Adrenal gland (tissue), 12 donors: ENCODE data around the gene SLC17A4. TPM values are rescaled to one million over a fixed set of nuclear protein-coding genes. Genes with fewer than 3 reads are reported as not detected.

Source experiments
- DNase-seq, 7 donors: peaks; one replicate each; pipeline ENCODE4 v3.0.0-alpha.2; 2019 to 2020
- H3K27ac ChIP-seq, 5 donors: fragments of 200-600 bp; sonication (generic) in 4 of 5; 1 replicate in 3 of 5; 2 replicates in 2 of 5; pipeline versions ENCODE4 v1.5.1 to v1.8.0; 2016 to 2020; ENCODE audit warnings: mild to moderate bottlenecking in 1 of 5
- H3K27me3 ChIP-seq: fragments of 200-600 bp; 2 replicates; pipeline ENCODE4 v1.8.0; 2021
- H3K36me3 ChIP-seq, 2 donors: fragments of 200-600 bp; replicated peaks in 1 of 2; 1 replicate in 1 of 2; 2 replicates in 1 of 2; pipeline versions ENCODE4 v1.5.1 to v1.8.0; 2018 to 2022
- H3K4me1 ChIP-seq, 2 donors: fragments of 200-600 bp; replicated peaks in 1 of 2; 1 replicate in 1 of 2; 2 replicates in 1 of 2; pipeline versions ENCODE4 v1.5.1 to v1.8.0; 2018 to 2021
- H3K4me3 ChIP-seq, 4 donors: fragments of 200-600 bp; sonication (generic) in 3 of 4; one replicate each; pipeline ENCODE4 v1.5.1; 2016 to 2018
- H3K9me3 ChIP-seq, 3 donors: fragments of 200-600 bp; sonication (generic) in 1 of 3; replicated peaks in 1 of 3; 1 replicate in 2 of 3; 2 replicates in 1 of 3; pipeline versions ENCODE4 v1.5.1 to v1.8.0; 2016 to 2021
- CTCF ChIP-seq, 6 experiments: fragments of 450-650 bp in 4 of 6; fragments of 200-600 bp in 2 of 6; sonication (generic) in 1 of 6; IDR thresholded peaks; 1 replicate in 5 of 6; 2 replicates in 1 of 6; pipeline versions ENCODE4 v1.5.1 to v1.8.0; 2016 to 2021; ENCODE audit warnings: antibody characterized with exemption in 6 of 6, mild to moderate bottlenecking in 2 of 6, moderate library complexity in 1 of 6
- POLR2A ChIP-seq, 2 donors: fragments of 450-650 bp; IDR thresholded peaks; one replicate each; pipeline ENCODE4 v1.6.1; 2017; ENCODE audit warnings: antibody characterized with exemption in 2 of 2, mild to moderate bottlenecking in 2 of 2, moderate library complexity in 1 of 2
- WGBS, 4 donors: extraction: QIAGEN DNeasy Blood & Tissue Kit in 2 of 4; methylation state at CpG; one replicate each; pipeline versions ENCODE4 v1.1.5 to v1.1.7; 2013 to 2017; 5-methylcytosine and 5-hydroxymethylcytosine counted together
- intact Hi-C, 2 donors: fragments of 100-400 bp; cut with DNase I; formaldehyde crosslinking; loops; one replicate each; pipeline versions ENCODE4 v1.14.1 to v1.15.0; 2022 to 2023
- polyA plus RNA-seq, 3 donors: library from polyadenylated mRNA; stranded (reverse); fragments of 200-250 nt in 2 of 3; fragments of 350-450 nt in 1 of 3; fragmentation: Illumina TruSeq in 1 of 3; extraction: RNeasy Lipid Tissue Mini Kit (QIAGEN cat#74804) in 1 of 3; gene quantifications; one replicate each; pipeline ENCODE4 v1.2.3, GENCODE V29; 2013 to 2014
- total RNA-seq, 9 donors: library from RNA; depleted of rRNA in 4 of 9; stranded (reverse); fragments of >200 nt in 4 of 9; fragments of 120-200 nt in 1 of 9; fragmentation: NEBNext Ultra II Directional in 1 of 9; extraction: Animal tissue kit (Norgen Biotek cat#: 25700) in 1 of 9; gene quantifications; one replicate each; pipeline versions ENCODE4 v1.1.0 to v1.2.4, GENCODE V29; 2013 to 2023
- donor health status: healthy with polysubstance abuse.
- donor health status: Bipolar disorder and iron deficiency.
- donor health status: DM: yes; HTN: yes; CAD: no.
- donor health status: DM: no; HTN: no; CAD: no.
- donor health status: DM: no; HTN: no; CAD: no.
- donor health status: DM: yes; HTN: yes; CAD: no.

SLC17A4 gene
- total and polyA plus RNA-seq, 12 donors, result 0.04 TPM; not detected in 11

- Histone ChIP-seq H3K27me3 (no peaks in the 10 kb centered on the region), H3K4me1 (no peaks in the 10 kb centered on the region), H3K27ac (no peak overlapping the region), H3K9me3 (no peaks in the 10 kb centered on the region), H3K36me3 (no peaks in the 10 kb centered on the region), H3K4me3 (no peak overlapping the region)
- intact Hi-C loops, result no loop called here
- WGBS, 4 donors, result 72 to 81% (median 79%) methylated on average over 5 to 6 of the region's 6 CpGs
- TF ChIP-seq CTCF (IDR thresholded peaks at IDR 0.05) (no peak), POLR2A (IDR thresholded peaks at IDR 0.05) (no peak)
- DNase-seq, result no peak
Measured at GRCh38 chr6:25757936-25758642, 3.5 kb downstream of the SLC17A4 start.

- Histone ChIP-seq H3K27me3 (no peaks in the 10 kb centered on the region), H3K9me3 (no peaks in the 10 kb centered on the region), H3K4me1 (no peaks in the 10 kb centered on the region), H3K4me3 (no peak overlapping the region), H3K36me3 (no peaks in the 10 kb centered on the region), H3K27ac (no peak overlapping the region)
- intact Hi-C loops, result no loop called here
- 86 to 95% (median 88%) methylated on average over 2 of the region's 2 CpGs for WGBS, 4 donors
- DNase-seq, result no peak
- no peak for TF ChIP-seq CTCF (IDR thresholded peaks at IDR 0.05)
- TF ChIP-seq POLR2A (IDR thresholded peaks at IDR 0.05), result no peak
Measured at GRCh38 chr6:25764611-25765010, 10.1 kb downstream of the SLC17A4 start.

- H3K27me3 ChIP-seq, result no peaks in the 10 kb centered on the region
- no peak for DNase-seq
- 80 to 92% (median 82%) methylated on average over 1 of the region's 1 CpG for WGBS, 4 donors
- TF ChIP-seq POLR2A (IDR thresholded peaks at IDR 0.05), result no peak
- TF ChIP-seq CTCF (IDR thresholded peaks at IDR 0.05), result no peak
- H3K4me3 ChIP-seq, result no peak overlapping the region
- H3K27ac ChIP-seq, result no peak overlapping the region
- H3K4me1 ChIP-seq, result no peaks in the 10 kb centered on the region
- H3K36me3 ChIP-seq, result no peaks in the 10 kb centered on the region
- intact Hi-C loops, result no loop called here
- no peaks in the 10 kb centered on the region for H3K9me3 ChIP-seq
Measured at GRCh38 chr6:25768566-25768965, 14.0 kb downstream of the SLC17A4 start.

GRCh38 chr6:25769983-25770382, 15.4 kb downstream of the SLC17A4 start:
- Histone ChIP-seq H3K27me3 (no peaks in the 10 kb centered on the region), H3K9me3 (no peaks in the 10 kb centered on the region), H3K36me3 (no peaks in the 10 kb centered on the region), H3K27ac (no peak overlapping the region), H3K4me3 (no peak overlapping the region), H3K4me1 (no peaks in the 10 kb centered on the region)
- intact Hi-C loops, result no loop called here
- DNase-seq, result no peak
- WGBS, 4 donors, result 86 to 94% (median 88%) methylated on average over 2 of the region's 2 CpGs
- TF ChIP-seq POLR2A (IDR thresholded peaks at IDR 0.05) (no peak), CTCF (IDR thresholded peaks at IDR 0.05) (no peak)
